GM21717 (cell line): ENCODE measurements around the gene MRPL55.

Source experiments
- ATAC-seq: cut with Tn5 transposase; IDR thresholded peaks from one replicate; pipeline ENCODE4 v1.9.1; 2021; ENCODE audit warnings: mild to moderate bottlenecking, moderate library complexity; ENCODE audit not compliant: unreplicated experiment

The MRPL55 gene

DNA sequence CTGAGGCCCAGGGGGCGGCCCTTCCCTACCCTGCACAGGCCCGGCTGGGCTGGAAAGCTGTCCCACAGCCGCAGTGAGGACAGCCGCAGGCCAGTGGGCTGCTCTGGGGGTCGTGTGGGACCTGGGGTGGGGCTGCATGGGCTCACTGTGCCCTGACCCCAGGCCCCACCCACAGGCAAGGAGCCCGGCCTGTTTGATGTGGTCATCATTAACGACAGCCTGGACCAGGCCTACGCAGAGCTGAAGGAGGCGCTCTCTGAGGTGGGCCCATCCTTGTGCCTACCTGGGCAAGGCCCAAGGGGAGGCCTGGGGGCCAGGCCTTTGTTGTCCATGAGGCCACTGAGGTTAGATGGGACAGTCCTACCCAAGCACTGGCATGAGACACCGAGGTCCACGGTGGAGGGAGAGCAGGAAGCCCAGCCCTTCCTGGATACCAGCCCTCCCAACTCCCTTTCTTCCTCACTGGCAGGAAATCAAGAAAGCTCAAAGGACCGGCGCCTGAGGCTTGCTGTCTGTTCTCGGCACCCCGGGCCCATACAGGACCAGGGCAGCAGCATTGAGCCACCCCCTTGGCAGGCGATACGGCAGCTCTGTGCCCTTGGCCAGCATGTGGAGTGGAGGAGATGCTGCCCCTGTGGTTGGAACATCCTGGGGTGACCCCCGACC, 39.2 kb upstream of the MRPL55 start:
- no peak for ATAC-seq

DNA sequence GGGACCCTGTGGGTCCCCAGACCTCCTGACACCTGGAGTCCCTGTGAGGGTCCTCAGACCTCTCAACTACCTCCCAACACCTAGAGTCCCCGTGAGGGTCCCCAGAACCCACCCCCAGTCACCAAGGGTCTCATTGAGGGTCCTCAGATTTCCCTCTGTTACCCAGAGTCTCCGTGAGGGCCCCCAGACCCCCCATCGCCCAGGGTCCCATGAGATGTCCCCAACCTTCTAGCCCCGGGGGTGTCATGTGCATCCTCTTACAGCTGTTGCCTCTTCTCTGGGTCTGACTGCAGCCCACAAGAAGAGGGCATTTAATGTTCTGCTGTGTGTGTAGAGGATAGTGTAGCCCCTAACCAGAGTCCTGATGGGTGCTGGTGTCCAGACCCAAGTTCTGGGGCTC, 38.7 kb upstream of the MRPL55 start:
- no peak for ATAC-seq

GRCh38 chr1:228147151-228147693, 38.1 kb upstream of the MRPL55 start:
- ATAC-seq, result no peak

GRCh38 chr1:228146417-228147150, 37.5 kb upstream of the MRPL55 start:
- ATAC-seq, result no peak

- ATAC-seq, result no peak
These were observed 36.6 kb upstream of the MRPL55 start for GRCh38 chr1:228145463-228146416.

DNA sequence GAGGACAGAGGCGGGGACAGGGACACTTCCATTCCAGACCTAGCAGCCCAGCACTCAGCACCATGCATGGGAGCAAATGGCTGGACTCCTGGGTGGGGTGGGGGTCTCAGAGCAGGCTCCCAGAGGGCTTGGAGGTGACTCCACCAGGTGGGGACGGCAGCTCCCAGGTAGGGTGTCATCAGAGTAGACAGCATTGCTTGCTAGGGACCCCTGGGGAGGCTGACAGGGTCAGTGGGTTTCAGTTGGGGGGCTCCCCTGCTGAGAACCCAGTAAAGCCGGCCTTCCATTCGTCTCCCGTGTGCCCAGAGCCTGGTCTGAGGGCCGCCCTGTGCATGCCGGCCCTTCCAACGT, 35.9 kb upstream of the MRPL55 start:
- no peak for ATAC-seq

DNA sequence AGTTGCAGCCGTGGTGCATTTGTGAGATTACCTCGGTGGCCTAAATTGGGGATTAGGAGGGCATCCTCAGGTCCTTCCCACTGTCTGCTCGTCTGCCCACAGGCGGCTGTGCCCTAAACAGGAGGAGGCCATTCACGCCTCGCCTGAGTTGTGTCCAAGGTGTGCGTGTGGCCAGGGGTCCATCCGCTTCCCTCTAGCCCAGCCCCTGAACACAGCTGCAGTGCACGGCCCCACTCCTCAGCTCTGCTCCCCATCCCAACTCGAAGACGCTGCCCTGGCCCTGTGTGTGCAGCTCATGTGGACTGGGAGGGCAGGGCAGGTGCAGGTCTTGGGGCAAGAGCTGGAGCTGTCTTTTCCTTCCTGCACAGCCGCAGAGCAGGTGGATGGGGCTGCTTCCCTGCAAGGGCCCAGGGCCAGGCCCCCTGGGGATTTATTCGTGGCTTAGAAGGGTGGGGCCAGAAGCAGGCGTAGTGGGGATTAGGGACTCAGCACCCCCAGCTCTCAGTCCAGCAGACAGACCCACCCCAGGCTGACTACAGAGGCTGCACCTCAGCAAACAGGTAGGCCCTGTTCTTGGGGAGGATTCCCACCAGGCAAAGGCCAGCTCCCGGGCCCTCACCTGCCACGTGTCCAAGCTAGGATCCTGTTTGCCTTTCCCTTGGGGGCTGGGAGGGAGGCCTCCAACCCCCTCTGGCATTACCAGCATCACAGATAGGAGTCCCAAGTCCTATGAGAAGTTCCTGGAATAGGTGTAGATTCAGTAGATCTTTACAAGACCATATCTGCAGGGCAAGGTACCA, 35.3 kb upstream of the MRPL55 start:
- no peak for ATAC-seq

- ATAC-seq, result no peak
These were observed 34.5 kb upstream of the MRPL55 start for GRCh38 chr1:228143480-228144192.

- no peak for ATAC-seq
These were observed 33.6 kb upstream of the MRPL55 start for GRCh38 chr1:228142701-228143136.

DNA sequence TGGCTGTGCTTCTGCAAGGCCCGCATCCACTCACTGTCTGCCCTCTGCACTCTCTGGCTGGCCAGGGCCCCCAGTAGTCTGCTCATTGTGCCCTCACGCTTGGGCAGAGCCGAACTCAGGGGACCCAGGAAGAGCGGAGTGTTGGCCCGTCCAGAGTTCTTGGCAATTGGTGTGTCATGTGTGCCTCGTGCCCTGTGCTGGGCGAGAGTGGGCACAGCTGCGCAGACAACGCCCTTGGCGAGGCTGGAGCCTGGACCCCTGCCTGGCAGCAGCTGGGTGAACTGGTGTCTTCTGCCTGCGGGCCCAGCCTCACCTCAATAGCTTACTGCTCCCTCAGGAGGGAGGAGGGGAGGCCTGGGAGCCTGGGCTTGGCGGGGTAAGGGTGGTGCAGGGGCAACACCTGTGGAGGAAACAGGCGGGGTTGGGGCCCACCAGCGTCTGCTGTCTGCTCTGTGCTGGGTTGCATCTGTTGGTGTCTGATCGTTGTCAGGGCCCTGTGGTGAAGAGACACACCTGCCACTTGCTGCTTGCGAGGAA, 33.1 kb upstream of the MRPL55 start:
- no peak for ATAC-seq

DNA sequence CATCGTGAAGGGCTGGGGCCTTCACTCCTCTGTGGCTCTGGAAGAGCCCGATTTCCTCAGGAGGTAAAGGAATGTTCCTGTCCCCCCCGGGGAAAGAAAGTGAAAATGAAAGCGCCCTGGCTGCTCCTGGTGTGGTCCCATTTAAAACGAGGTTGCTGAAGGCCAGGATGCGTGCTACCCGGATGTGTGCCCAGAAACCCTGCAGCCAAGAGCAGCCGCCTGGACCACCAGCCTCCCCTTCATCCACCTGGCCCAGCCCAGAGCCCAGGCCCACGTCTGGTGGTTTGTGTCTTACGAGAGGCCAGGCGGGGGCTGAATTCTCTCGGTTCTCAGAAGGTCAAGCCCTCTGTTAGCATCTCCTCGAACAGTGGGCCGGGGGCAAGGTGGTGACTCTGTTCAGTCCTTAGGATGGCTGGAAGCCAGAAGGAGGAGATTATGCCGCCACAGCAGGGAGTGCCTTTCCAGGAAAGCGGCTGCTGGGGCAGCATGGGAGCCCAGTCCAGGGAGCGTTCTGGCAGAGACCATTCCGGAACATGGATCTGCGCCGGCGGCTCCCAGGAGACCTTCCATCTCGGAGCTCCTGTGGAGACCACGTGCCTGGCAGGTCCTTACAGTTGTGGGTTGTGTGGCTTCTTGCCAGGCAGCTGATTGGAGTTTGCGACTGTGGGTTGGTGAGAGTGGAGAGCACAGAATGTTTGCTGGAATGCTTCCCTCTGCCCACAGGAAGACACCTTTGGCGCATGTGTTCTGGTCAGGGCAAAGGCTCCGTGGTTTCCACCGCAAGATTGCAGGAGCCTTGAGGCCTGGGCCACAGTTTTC, 32.3 kb upstream of the MRPL55 start:
- no peak for ATAC-seq

- no peak for ATAC-seq
These were observed 31.7 kb upstream of the MRPL55 start for GRCh38 chr1:228140724-228141225.

- peak; percentile 91 for ATAC-seq
These were observed 31.0 kb upstream of the MRPL55 start, which contains the start of gene GUK1 for GRCh38 chr1:228139931-228140723. TSS of gene GUK1 (plus strand) at chr1:228140279. CDS start at chr1:228140303, 24 bp downstream.

DNA sequence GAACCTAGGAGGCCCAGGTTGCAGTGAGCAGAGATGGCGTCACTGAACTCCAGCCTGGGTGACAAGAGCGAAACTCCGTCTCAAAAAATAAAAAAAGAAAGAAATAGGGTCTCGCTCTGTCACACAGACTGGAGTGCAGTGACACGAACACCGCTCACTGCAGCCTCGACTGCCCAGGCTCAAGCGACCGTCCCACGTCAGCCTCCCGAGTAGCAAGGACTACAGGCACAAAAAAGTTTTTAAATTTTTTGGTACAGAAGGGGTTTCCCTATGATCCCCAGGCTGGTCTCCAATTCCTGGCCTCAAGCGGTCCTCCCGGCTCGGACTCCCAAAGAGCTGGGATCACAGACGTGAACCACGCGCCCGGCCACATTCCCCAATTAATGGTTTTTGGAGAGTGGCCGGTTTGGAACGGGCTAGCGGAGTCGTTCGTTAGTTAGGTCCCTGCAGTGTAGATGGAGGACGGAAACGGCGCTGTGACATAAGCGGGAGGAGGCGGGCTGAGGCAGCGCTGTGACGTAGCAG, 30.4 kb upstream of the MRPL55 start:
- no peak for ATAC-seq

DNA sequence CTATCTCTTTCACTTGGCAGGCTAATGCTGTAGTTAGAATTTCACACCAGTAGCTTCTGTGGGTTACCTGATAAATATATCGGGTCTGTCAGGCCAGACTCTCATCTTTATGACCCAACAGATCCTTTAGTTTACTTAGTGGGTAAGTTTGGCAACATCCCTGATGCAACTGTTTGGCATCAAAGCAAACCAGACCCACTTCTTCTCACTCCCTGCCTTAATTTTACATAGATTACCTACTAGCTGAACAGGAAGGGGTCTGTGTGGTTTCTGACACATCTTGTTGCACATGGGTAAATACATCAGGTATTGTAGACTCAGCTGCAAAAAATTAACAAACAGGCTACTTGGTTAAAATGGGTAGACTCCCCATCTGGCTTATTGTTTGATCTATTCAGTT, 27.8 kb upstream of the MRPL55 start:
- no peak for ATAC-seq

DNA sequence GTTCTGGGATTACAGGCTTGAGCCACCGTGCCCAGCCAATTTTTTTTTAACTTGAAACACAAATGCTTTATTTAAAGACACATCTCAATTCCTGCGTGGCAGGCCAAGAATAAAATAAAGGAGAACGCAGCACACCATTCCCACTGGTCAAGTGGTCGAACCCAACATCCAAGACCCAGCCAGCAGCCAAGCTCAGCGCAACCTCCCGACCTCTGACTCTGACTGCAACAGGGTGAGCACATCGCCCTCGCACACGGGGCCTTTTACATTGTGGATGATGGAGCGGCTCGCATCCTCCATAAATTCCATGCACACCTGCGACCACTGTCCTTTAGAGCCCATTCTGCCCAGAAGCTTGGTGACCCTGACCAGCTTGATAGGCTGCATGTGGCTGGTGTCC, 25.5 kb upstream of the MRPL55 start:
- ATAC-seq, result no peak

GRCh38 chr1:228131766-228132165, 22.7 kb upstream of the MRPL55 start:
- ATAC-seq, result no peak
